GOT3 (cell line): ENCODE results near the gene MKNK1.
A peak's percentile ranks its signal among the peaks of the same experiment; 100 is the strongest.

Experiments
- DNase-seq: peaks from one replicate; lab custom pipeline; 2025; ENCODE audit warnings: mixed read lengths; lab: John Stamatoyannopoulos, UW

MKNK1 gene

DNA sequence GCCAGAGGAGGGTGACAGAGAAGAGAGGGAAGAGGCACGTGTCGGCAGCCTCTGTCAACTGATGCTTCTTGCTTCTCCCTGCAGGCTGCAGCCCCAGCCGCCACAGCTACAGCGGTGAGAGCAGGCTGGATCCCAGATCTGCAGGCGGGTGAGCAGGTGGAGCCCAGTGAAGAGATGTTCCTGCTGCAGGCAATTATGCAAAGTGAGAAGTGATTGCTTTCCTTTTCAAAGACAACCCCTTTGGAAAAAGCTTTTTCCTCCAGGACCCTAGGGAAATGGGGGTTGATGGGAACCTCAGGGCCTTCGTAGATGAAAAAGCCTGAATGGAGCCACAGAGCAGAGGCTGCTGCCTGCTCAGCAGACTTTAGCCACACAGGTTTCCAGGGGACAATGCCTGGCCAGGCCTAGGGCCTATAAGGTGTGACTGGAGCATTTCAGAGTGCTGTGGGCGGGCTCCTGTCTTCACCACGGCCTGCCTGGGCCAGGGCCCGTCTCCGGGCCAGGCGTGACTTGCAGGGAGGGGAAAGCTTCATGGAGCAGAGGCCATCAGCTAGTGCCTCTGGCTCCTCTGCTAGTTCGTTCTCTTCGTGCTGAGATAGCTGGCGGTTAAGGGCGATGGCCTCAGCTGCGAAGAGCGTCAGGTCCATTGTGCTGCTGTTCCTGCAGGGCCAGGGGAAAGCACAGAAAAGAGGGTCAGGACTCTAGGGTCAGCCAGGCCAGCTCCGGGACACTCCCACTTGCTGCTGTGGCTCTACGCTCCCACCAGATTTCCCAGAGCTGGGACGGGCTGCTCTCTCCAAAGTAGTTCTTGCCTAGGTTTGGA is 45.7 kb downstream of the MKNK1 start:
- DNase-seq: no peak

DNA sequence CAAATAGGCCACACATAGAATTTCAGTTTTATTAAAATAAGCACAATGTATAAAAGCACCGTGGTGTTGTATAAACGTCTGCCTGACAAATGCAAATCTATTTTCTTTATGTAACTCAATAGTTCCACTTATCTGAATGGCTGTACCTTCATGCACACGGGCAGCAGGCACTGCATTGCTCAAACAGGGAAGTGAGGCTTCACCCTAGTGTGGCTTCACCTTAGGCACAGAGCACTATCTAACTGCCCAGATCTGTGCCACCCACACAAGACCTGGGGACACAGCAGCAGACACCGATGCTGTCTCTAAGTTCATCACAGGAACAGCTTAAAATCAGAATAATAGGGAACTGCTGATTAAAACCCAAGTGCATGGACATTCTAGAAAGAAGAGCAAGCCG is 46.7 kb downstream of the MKNK1 start:
- no peak for DNase-seq

DNA sequence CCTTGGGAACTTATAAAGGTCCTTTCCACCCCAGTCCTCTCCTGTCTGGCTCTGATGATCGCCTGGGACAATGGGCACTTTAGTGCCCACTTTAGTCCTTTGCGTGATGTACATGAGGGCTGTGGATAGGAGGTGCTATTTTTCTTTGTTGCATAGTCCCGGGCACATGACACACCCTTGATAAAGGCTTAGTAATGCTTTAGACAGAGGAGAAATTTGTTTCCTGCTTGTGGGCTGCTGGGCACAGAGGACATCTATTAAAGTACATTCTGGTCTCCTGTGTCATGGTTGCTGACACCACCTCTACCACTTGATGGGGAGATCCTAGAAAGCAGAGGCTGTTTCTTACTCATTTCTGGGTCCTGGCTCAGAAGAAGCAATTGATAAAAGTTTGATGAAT is 47.2 kb downstream of the MKNK1 start:
- DNase-seq: no peak

DNA sequence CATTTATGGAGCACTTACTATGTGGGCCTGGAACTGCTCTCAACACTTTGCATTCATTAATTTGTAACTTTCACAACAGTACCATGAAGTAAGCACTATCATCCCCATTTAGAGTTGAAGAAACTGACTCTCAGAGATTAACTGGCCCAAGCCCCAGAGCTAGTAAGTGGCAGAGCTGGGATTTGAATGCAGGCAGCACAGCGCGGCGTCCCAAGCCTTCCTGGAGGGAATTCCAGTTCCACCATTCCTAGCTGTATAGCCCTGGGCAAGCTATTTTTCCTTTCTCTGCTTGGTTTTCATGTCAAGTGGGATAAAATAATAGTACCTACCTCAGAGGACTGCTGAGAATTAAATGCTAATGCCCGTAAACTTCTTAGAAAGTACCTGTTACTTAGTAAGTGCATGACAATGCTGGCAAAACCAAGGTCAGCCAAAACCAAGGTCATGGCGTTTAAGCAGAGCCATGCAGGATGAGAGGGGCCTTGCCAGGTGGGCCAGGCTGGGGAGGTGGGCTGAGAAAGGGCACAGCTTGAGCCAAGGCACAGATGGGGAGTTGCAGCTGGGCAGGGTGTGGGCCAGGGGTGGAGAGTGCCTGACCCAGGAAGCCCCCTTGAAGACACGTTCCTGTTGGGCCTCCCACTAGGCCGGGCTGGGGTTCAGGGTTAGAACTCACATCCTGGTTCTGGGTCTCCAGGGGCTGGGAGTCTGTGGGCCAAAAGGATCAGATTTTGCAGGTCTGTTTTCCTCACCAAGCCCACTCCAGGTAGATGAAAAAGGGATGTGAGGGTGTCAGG is 48.0 kb downstream of the MKNK1 start:
- DNase-seq: no peak

DNA sequence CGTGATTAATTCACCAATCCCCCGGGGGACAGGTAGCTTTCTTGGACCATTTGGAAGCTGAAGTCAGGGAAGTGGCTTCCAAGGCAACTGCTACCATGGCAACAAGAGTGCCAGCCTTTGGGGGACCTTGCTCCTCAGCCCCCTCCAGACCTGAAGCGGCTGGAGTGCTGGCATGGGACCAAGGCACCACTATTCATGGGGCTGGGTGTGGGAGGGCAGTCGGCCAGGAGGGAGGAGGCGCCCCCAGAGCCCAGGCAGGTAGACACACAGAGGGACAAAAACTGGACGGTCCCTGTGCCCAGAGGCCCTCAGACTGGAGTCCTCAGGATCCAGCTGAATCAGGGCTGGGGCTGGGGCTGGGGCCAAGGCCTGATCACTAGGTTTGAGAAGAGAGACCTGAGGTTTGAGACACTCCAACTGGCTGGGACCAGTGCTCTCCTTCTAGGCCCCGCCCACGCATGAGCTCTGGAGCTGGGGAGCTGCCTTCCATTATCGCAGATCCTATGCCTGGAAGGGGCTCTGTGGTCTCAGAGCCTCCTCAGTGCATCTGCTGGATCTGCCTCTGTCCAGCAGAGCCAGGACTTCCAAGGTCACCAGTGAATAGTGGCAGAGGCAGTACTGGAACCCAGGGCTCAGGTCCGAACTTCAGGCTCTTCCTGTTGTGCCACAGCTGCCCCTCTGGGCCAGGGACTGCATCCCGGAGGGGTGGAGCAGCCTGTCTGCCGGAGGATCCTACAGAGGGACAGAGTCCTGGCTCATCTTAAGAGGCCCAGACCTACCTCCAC is 49.3 kb downstream of the MKNK1 start:
- no peak for DNase-seq

DNA sequence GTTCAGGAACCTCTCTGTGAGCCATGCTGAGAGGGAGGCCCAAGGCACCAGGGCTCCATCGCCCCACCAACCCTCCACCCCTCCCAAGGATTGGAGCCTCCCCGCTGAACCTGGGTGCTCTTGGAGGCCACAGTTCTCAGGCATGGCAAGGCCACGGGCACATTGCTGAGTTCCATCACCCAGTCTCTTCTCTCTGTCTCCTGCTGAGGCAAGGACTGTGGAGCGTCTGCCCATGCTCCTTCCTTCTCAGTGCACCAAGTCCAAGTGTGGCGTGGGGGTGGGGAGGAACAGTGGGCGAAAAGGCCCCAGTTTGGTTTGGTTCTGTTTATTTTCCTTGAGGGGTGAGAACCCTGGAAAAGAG is 49.9 kb downstream of the MKNK1 start:
- DNase-seq: no peak

DNA sequence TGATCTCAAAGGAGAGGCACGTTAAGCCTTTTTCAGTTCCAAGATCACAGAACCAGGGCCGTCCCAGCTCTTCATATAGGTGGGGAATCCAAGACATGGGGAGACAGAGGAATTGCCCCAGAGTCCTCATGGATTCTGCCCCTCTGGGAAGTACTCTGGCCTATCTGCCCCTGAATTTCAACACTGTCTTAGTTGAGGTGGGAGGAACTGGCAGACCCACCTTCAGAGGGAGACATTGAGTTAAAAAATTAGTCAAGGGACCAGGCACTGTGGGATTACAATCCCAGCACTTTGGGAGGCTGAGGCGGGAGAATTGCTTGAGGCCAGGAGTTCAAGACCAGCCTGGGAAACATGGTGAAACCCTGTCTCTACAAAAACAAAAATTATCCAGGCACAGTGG is 50.6 kb downstream of the MKNK1 start:
- DNase-seq: no peak

DNA sequence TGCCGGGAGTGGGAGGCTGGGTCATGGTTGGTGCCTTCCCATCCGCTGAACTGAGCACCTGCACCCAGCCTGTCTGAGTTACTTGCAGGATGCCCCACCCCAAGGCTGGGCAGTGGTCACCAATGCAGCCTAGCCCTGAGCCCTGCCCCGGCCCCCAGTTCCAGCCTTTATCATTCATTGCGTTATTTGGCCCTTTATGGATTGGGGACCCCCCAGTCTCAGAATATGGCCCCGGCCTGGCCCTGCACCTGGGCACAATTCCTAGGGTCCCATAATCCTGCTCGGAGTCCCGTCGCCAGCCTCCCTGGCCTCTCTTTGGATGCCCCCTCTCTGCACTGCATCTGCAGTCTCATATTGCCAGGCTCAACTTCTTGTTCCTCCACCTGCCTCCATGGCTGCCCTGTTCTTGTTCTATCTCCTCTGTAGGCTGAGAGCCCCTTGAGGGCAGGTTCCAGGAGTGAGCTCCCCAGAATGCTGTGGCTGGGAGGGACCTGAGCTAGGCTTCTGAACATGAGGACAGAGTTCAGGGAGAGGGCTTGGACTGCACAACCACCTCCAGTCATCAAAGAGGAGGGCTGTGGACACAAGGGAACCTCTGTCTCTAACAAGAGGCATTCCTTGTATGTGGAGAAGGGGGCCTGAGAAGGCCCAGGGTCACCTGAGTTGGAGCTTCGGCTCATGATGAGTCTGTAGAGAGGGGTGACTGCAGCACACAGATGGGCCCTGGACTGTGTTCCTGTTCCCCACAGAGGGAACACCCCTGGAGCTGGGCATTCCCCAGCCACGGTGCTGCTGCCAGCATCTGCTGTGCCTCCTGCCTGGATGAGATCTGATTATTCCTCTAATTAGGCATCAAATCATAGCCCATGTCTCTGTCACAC is 51.5 kb downstream of the MKNK1 start:
- no peak for DNase-seq

DNA sequence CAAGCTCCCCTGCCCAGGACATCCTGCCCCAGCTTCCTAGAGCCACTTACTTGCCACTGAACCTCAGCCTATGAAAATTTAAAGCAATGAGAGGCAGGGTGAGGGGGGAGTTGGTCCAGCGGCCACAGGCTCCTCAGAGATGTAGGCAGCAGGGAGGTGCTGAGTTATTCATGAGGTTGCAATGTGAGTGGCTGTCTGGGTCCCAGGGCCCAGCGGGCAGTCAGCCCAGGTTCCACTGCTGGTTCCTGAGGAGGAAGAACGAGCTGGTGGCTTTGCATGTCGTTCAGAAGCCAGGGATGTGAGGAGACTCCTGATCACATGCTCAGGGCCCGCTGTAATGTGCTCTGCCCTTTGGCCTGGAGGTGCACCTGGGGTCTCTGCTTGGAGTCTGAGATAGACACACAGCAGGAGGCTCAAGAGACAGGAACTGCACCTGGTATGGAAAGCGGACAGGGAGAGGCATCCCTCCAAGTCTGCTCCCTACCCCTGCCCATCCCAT is 52.4 kb downstream of the MKNK1 start, which contains the start of gene KNCN:
Gene KNCN (minus strand): TSS at position 51 of the 499 bp plus-strand sequence. CDS start 432 bp downstream, outside the sequence.
- DNase-seq: no peak

DNA sequence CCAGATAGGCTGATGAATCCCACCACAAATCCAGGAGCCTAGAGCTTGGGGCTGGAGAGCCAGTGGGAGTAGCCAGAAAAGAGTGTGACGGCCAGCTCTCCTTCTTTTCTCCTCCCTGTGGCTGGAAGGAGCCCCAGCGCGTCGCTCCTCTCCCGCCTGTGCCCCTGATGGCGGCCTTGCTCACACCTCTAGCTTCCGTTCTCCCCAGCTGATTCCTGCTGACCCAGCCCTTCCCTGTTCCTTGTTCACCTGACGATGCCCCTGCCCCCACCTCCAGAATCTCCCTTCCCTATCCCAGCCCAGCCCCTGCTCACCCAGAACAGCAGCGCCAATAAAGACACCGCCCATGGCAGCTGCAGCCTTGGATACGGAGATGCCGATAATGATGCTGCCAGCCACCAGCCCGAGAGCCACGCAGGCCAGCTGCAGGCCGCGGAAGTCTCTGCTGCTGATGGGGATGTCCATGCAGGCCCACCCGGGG is 53.3 kb downstream of the MKNK1 start:
- no peak for DNase-seq

DNA sequence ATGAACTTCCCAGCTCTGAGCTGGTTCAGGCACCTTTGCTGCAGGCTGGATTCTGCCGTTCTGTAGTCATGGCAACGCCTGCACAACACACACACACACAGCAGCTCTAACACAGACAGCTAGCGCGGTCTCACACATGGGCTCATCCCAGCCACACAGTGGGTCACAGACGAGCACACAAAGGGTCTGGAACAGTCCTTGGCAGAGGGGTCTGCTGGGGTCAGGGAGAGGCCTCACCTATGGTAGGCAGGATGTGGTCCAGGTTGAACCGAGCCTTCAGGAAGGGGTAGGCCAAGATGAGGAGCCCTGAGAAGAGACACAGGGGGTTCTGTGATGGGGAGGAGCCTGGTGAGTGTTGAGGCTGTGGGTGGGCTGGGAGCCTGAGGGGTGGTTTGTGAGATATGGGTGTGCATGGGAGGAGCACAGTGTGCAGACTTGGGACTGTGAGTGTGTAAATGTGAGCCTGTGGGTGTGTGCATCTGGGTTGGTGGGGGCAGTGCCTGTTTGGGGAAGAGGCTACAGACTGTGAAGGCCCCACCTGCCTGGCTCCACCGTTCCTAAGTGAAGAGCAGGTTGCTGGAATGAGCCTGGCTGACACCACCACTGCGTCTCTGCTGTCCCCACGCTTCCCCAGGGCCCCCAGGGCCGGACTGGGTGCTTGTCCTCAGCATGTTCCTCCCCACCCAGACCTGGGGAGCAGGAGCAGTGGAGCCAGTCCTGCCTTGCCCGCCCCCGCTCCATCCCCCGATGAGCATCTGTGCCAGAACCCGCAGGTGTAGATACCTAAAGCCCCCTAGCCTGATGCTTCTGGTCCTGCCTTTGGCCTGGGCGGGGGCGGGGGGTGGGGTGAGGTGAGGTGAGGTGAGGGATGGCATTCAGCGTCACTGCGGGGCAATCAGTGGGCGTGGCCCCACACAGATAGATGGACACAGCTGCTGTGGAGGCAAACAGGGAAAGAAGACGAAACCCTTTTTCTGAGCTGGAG is 54.1 kb downstream of the MKNK1 start:
- peak; percentile 7 for DNase-seq

DNA sequence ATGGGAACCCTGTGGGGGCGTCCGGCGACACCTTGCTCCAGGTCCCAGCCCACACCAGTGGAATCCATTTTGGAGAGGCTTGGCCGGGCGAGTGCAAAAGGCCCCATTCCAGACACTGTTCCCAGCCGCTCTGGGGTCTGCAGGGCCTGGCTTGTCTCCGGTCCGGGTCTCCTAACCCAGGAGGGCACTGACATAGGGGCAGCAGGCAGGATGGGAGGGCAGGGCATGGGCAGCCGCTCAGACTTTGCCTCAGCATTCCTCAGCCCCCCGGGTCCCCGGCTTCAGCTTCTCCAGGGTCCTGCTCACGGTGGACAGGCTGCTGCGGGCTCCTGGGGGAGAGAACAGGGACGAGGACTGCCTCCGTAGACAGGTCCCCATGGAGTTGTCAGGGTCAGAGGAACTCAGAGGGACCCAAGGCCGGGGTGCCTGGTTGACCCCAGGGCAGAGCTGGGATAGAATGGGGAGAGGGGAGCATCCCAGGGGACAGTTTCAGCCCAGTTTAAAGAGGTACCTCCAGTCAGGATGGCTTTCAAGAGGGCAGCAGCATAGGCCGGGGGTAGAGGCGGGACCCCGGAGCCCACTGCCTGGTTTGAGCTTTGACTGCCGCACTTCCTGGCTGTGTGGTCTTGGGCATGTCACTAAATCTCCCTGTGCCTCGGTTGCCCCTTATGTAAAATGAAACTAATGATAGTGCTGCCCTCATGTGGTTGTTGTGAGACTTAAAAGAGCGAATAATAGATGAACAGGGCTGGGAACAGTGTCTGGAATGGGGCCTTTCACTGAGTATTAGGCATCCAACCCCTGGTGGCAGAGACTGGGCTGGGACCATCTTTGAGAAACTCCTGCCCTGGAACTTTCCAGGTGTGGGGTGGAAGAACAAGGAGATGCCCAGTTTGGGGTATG is 56.3 kb downstream of the MKNK1 start:
- DNase-seq: no peak

DNA sequence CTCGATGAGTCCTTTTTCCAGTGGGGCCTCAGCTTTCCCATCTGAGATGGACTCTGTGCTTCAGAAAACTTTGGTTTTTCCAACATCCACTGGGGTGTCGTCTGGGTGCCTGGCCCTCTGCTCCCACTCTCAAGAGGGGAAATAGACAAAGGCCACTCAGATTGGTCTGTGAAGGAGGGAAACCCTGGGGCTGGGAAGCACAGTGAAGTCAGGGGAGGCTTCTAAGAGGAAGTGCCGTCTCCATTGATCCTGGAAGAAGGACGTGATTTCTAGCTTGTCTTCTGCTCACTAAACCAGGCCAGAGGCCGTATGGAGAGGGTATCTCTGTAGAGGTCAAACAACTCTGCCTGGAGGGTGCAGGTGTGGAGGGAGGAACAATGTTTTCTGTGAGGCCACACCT is 57.9 kb downstream of the MKNK1 start:
- no peak for DNase-seq

DNA sequence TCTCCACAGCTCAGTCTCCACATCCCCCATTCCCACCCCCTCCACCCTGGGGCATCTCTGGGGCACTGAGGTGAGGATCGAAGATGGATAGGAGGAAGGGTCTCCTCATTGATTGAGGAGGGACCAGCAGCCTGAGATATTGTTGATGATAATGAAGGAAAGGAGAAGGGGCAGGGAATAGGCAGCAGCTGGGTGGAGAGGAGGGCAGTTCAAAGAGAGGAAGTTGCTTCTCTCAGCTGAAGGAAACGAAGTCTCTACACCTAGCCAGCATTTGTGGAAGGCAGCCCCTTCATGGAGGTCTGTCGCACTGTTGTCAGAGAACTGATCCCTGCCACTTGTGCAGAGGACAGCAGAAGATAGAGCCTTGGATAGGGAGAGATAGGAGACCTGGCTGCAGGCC is 58.3 kb downstream of the MKNK1 start:
- no peak for DNase-seq

DNA sequence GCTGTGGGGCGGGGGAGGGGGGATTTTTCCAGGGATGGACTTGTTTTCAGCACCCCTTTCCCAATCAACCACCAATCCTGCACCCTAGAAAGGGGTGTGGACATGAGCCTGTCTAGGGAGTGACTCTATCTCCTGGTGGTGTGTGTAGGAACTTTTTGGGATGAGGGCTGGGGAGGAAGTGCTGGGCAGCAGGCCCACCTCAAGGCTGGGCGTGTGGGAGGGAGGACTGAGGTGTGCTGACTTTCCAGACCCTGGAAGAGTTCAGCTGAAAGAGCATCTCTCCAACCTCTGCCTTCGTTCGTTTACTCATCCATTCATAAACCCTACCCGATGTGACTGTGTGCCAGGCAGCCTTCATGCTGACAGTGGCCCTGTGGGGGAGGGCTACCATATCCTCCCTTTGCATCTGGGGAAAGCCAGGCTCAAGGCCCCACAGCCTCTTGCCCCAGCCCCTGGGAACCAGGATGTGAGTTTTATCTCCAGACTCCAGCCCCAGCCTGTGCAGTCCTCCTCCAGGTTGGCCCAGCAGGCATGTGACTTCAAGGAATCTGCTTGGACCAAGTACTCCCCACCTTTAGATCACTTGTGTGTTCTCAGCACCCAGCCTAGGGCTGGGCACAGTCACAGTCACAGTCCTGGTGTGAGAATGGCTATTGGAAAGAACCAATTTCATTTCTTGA is 59.4 kb downstream of the MKNK1 start:
- DNase-seq: no peak

DNA sequence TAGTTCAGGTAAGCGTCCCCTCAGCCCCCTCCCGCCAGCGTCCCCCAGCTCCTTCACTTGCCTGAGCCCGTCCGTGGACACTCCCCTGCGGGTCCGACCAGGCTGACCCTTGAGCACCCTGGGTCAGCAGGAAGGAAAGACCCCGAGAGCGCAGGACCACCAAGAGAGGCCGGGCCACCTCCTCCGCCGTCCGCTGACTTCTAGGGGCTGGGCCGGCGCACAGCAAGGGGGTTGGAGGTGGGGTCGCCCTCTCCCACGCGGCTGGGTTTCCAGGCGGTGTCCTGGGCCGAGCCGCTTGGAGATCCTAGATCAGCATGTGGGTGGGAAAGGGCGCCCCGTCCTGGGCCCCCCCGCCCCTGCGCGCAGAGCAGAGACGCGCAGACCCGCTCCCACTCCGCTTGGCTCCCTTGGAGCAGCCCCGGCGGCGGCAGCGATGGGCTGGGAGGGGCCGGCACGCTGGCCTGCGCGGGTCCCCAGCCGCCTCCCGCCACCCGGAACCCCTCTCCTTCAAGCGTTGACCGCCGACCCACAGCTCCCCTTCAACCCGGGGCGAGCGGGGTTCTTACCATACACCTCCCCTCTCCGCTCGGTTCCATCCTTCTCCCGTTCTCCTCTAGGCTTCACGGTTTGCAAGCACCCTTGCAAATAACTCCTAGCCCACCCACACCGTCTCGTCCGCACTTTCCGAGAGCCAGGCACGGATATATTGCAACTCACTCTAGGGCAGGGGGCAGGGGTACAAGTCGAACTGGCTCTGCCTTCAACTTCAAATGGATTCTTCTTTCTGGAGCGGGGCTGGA is 60.1 kb downstream of the MKNK1 start:
- DNase-seq: no peak

DNA sequence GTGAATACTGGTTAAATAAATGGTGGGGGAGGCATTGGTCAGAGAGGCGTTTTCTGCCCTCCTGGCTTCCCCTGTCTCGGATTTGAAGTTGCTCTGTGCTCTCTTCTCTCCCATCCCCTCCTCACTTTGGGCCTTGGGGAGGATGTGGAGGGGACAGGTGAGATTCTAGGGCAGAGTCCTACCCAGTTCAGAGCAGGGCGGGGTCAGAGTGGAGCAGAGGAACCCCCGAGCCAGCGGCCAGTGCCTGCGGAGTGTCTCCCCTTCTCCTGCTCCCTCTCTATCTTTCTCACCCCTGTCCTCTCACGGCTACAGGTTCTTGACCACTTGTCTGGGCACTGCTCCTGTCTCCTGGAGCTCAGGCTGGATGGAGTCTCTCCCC is 60.7 kb downstream of the MKNK1 start:
- DNase-seq: no peak
